Measurements from ENCODE around the gene PTGDR2.

The PTGDR2 gene

DNA sequence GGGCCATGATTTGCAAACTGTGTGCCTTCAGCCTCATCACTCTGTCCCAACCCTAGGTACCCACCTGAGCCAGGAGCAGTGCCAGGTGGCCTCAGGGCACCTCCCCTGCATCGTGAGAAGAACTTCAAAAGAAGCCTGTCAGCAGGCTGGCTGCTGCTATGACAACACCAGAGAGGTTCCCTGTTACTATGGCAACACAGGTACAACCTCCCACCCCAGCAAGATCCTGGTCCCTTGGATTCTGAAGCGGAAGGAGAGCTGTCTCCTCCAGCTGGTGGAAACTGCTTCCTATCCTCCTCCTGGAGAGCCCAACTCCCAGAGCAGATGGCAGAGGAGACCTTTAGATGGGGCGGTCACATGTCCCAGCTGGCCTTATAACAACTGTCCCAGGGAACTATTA is 14.5 kb upstream of the PTGDR2 start:
- no peak overlapping the region for H3K4me3 ChIP-seq (replicated peaks; ENCODE audit: insufficient read depth, low read length)
- no peak overlapping the region for H3K27ac ChIP-seq (replicated peaks)
- no peaks in the 10 kb centered on the region for H3K27me3 ChIP-seq (ENCODE audit: insufficient read depth, poor library complexity, severe bottlenecking)
- TF ChIP-seq, protein P1, sequence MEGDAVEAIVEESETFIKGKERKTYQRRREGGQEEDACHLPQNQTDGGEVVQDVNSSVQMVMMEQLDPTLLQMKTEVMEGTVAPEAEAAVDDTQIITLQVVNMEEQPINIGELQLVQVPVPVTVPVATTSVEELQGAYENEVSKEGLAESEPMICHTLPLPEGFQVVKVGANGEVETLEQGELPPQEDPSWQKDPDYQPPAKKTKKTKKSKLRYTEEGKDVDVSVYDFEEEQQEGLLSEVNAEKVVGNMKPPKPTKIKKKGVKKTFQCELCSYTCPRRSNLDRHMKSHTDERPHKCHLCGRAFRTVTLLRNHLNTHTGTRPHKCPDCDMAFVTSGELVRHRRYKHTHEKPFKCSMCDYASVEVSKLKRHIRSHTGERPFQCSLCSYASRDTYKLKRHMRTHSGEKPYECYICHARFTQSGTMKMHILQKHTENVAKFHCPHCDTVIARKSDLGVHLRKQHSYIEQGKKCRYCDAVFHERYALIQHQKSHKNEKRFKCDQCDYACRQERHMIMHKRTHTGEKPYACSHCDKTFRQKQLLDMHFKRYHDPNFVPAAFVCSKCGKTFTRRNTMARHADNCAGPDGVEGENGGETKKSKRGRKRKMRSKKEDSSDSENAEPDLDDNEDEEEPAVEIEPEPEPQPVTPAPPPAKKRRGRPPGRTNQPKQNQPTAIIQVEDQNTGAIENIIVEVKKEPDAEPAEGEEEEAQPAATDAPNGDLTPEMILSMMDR (IDR thresholded peaks at IDR 0.05; ENCODE audit: insufficient read depth, low read length): no peak
- TF ChIP-seq, protein P2, sequence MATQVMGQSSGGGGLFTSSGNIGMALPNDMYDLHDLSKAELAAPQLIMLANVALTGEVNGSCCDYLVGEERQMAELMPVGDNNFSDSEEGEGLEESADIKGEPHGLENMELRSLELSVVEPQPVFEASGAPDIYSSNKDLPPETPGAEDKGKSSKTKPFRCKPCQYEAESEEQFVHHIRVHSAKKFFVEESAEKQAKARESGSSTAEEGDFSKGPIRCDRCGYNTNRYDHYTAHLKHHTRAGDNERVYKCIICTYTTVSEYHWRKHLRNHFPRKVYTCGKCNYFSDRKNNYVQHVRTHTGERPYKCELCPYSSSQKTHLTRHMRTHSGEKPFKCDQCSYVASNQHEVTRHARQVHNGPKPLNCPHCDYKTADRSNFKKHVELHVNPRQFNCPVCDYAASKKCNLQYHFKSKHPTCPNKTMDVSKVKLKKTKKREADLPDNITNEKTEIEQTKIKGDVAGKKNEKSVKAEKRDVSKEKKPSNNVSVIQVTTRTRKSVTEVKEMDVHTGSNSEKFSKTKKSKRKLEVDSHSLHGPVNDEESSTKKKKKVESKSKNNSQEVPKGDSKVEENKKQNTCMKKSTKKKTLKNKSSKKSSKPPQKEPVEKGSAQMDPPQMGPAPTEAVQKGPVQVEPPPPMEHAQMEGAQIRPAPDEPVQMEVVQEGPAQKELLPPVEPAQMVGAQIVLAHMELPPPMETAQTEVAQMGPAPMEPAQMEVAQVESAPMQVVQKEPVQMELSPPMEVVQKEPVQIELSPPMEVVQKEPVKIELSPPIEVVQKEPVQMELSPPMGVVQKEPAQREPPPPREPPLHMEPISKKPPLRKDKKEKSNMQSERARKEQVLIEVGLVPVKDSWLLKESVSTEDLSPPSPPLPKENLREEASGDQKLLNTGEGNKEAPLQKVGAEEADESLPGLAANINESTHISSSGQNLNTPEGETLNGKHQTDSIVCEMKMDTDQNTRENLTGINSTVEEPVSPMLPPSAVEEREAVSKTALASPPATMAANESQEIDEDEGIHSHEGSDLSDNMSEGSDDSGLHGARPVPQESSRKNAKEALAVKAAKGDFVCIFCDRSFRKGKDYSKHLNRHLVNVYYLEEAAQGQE (IDR thresholded peaks at IDR 0.05; ENCODE audit: insufficient replicate concordance, low read depth): no peak
- TF ChIP-seq POLR2AphosphoS5 (IDR thresholded peaks at IDR 0.05; ENCODE audit: low read depth) (no peak), GABPA (IDR thresholded peaks at IDR 0.05; ENCODE audit: low read depth) (no peak), SPI1 (IDR thresholded peaks at IDR 0.05; ENCODE audit: borderline replicate concordance, low read depth) (no peak)
- DNase-seq (ENCODE audit: low read depth in 1 of 2, low spot score in 1 of 2): no peak

DNA sequence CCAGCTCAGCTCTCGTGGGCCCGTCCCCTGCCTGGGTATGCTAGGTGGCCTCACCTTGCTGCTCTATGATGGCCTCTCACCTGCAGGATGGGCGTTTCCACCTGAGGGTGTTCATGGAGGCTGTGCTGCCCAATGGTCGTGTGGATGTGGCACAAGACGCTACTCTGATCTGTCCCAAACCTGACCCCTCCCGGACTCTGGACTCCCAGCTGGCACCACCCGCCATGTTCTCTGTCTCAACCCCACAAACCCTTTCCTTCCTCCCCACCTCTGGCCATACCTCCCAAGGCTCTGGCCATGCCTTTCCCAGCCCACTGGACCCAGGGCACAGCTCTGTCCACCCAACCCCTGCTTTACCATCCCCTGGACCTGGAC is 13.7 kb upstream of the PTGDR2 start:
- H3K27me3 ChIP-seq (ENCODE audit: insufficient read depth, poor library complexity, severe bottlenecking): no peaks in the 10 kb centered on the region
- no peak overlapping the region for H3K4me3 ChIP-seq (replicated peaks; ENCODE audit: insufficient read depth, low read length)
- no peak overlapping the region for H3K27ac ChIP-seq (replicated peaks)
- DNase-seq (ENCODE audit: low read depth in 1 of 2, low spot score in 1 of 2): no peak
- TF ChIP-seq POLR2AphosphoS5 (IDR thresholded peaks at IDR 0.05; ENCODE audit: low read depth): no peak
- TF ChIP-seq, protein P2 (IDR thresholded peaks at IDR 0.05; ENCODE audit: insufficient replicate concordance, low read depth): no peak
- TF ChIP-seq, protein P1 (IDR thresholded peaks at IDR 0.05; ENCODE audit: insufficient read depth, low read length): no peak
- TF ChIP-seq SPI1 (IDR thresholded peaks at IDR 0.05; ENCODE audit: borderline replicate concordance, low read depth): no peak
- no peak for TF ChIP-seq GABPA (IDR thresholded peaks at IDR 0.05; ENCODE audit: low read depth)

DNA sequence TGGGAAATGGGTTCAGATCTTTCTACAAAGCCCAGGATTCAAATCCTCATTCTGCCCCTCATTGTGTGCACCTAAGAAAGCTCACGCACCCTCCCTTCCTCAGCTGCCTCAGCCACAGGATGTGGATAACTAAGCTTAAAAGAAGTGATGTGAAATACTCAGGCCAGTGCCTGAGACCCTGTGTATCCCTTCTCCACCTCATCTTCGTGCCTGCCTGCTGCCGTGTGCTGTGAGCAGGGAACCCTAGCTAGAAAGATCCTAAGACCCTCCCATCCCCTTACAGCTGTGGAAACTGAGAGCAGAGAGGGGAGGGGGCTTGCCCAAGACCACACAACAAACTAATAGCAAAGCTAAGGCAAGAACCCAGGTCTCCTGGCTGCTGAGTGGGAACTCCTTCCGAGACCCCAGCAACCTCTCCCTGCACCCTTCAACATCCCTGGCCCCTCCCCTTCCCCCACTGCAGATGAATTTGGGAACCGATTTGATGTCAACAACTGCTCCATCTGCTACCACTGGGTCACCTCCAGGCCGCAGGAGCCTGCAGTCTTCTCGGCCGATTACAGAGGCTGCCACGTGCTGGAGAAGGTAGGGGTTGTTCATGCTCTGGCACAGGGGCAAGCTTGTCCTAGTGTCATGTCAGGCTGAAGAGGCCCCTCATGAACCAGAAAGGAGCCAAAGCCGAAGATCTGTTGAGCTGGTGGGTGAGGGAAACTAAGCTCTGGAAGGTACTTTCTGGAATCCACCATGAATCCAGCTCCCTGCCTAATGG is 13.1 kb upstream of the PTGDR2 start:
- H3K4me3 ChIP-seq (replicated peaks; ENCODE audit: insufficient read depth, low read length): no peak overlapping the region
- TF ChIP-seq POLR2AphosphoS5 (IDR thresholded peaks at IDR 0.05; ENCODE audit: low read depth) (no peak), SPI1 (IDR thresholded peaks at IDR 0.05; ENCODE audit: borderline replicate concordance, low read depth) (no peak), GABPA (IDR thresholded peaks at IDR 0.05; ENCODE audit: low read depth) (no peak)
- TF ChIP-seq, protein P1 (IDR thresholded peaks at IDR 0.05; ENCODE audit: insufficient read depth, low read length): no peak
- TF ChIP-seq, protein P2 (IDR thresholded peaks at IDR 0.05; ENCODE audit: insufficient replicate concordance, low read depth): no peak
- no peaks in the 10 kb centered on the region for H3K27me3 ChIP-seq (ENCODE audit: insufficient read depth, poor library complexity, severe bottlenecking)
- no peak for DNase-seq (ENCODE audit: low read depth in 1 of 2, low spot score in 1 of 2)
- no peak overlapping the region for H3K27ac ChIP-seq (replicated peaks)

Data from HL-60 (cell line).